ENCODE results near the gene FAM20C.

The FAM20C gene

DNA sequence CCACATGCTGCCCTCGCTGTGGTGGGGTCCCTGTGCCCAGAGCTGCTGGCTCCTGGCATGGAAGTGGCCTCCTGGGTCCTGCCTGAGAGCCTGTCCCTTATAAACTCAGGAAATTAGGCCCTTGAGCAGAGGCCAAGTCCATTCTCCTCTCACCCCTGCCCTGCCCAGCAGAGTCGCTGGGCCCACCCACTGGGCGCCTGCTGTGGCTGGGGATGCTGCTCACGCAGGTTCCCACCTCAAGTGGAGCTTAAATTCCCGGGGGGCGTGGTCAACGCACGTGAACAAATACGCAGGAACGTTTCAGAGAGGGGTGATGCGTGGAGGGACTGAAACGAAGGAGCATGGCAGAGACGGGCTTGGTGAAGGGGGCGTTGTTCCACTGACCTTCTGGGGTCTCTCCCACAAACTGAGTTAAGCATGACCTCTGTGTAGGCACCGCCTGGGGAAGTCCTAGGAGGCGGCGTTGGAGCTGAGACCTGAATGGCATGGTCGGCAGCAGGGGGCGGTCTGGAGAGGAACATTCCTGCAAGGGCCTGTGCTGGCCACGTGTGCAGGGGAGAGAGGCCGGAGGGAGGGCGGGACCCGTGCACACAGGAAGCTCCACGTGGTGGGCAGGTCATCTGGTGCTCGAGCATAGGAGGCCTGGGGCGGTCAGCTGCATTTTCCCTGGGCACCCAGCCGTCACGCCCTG lies 27.9 kb downstream of the FAM20C start:
- TF ChIP-seq REST (IDR thresholded peaks at IDR 0.05; ENCODE audit: insufficient replicate concordance, low read depth) (no peak), SPI1 (IDR thresholded peaks at IDR 0.05; ENCODE audit: borderline replicate concordance, low read depth) (no peak), POLR2AphosphoS5 (IDR thresholded peaks at IDR 0.05; ENCODE audit: low read depth) (no peak), GABPA (IDR thresholded peaks at IDR 0.05; ENCODE audit: low read depth) (no peak), CTCF (IDR thresholded peaks at IDR 0.05; ENCODE audit: insufficient read depth, low read length) (no peak)
- Histone ChIP-seq H3K27ac (replicated peaks) (no peak overlapping the region), H3K27me3 (ENCODE audit: insufficient read depth, poor library complexity, severe bottlenecking) (no peaks in the 10 kb centered on the region), H3K4me3 (replicated peaks; ENCODE audit: insufficient read depth, low read length) (no peak overlapping the region)
- no peak for DNase-seq (ENCODE audit: low read depth in 1 of 2, low spot score in 1 of 2)

DNA sequence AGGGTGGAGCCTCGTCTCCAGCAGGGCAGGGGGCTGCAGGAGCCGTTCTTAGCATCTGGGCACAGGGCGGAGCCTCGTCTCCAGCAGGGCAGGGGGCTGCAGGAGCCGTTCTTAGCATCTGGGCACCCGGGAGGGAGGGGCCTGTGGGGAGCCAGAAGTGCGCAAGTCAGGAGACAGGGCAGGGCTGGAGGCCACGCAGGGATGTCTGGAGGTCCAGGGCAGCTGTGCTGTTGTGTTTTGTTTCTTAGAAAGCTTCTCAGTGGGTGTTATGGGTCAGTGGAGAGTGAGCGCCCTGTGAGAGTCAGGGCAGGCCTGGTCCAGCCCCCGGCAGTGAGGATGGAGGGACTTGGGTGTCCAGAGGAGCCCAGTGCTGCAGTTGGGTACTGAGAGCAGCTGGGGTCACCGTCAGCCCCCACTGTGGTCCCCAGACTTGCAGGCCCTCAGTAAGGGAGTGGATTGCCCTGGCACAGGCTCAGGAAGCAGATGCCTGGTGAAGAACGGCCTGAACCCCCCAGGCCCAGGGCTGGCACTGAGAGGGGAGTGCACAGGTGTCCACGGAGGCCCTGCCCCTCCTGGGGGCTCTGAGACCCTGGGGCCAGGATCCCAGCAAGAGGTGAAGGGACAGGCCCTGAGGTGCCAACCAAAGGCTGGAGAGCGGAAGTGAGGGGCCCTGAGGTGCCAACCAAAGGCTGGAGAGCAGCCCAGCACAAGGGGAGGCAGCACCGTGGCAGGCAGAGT lies 29.8 kb downstream of the FAM20C start:
- no peak overlapping the region for H3K4me3 ChIP-seq (replicated peaks; ENCODE audit: insufficient read depth, low read length)
- no peak for DNase-seq (ENCODE audit: low read depth in 1 of 2, low spot score in 1 of 2)
- no peak for TF ChIP-seq REST (IDR thresholded peaks at IDR 0.05; ENCODE audit: insufficient replicate concordance, low read depth)
- no peak for TF ChIP-seq GABPA (IDR thresholded peaks at IDR 0.05; ENCODE audit: low read depth)
- H3K27me3 ChIP-seq (ENCODE audit: insufficient read depth, poor library complexity, severe bottlenecking), result no peaks in the 10 kb centered on the region
- no peak overlapping the region for H3K27ac ChIP-seq (replicated peaks)

DNA sequence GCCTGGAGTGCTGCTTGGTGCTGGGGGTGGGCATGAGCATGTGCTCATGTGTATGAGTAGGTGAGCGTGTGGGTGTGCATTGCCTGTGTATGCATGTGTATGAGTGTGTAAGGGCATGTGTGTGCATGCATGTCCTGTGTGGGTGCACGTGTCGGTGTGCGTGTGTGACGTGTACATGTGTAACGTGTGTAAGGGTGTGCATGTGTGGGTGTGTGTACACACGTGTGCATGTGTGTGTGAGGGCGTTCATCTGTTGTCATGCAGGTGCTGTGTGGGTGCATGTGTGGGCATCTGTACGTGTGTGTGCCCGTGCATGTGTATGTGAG lies 30.3 kb downstream of the FAM20C start:
- no peak for DNase-seq (ENCODE audit: low read depth in 1 of 2, low spot score in 1 of 2)
- Histone ChIP-seq H3K27me3 (ENCODE audit: insufficient read depth, poor library complexity, severe bottlenecking) (no peaks in the 10 kb centered on the region), H3K4me3 (replicated peaks; ENCODE audit: insufficient read depth, low read length) (no peak overlapping the region), H3K27ac (replicated peaks) (no peak overlapping the region)
- TF ChIP-seq SPI1 (IDR thresholded peaks at IDR 0.05; ENCODE audit: borderline replicate concordance, low read depth), result no peak
- TF ChIP-seq POLR2AphosphoS5 (IDR thresholded peaks at IDR 0.05; ENCODE audit: low read depth), result no peak
- no peak for TF ChIP-seq GABPA (IDR thresholded peaks at IDR 0.05; ENCODE audit: low read depth)
- no peak for TF ChIP-seq REST (IDR thresholded peaks at IDR 0.05; ENCODE audit: insufficient replicate concordance, low read depth)
- TF ChIP-seq CTCF (IDR thresholded peaks at IDR 0.05; ENCODE audit: insufficient read depth, low read length), result no peak

All from HL-60 (cell line).